Body of pancreas (tissue), 4 donors: ENCODE data around the gene CCSER1. TPM values are rescaled to one million over a fixed set of nuclear protein-coding genes. Genes with fewer than 3 reads are reported as not detected.
"Not testable (repeated sequence)": the region's sequence is repeated elsewhere in the genome, so short reads cannot be mapped to it uniquely, and the experiment has no call there.

Experiments
- ATAC-seq: fragments of 150-250 bp; one replicate; pipeline ENCODE4 v1.9.1; 2016
- DNase-seq, 4 donors: peaks; one replicate each; pipeline ENCODE4 v3.0.0-alpha.2; 2019
- H3K27ac ChIP-seq, 4 donors: fragments of 200-600 bp; sonication (generic); 1 replicate in 3 of 4; 2 replicates in 1 of 4; pipeline versions ENCODE4 v1.5.1 to v1.6.1; 2016 to 2019; ENCODE audit warnings: mild to moderate bottlenecking in 1 of 4, mixed read lengths in 1 of 4, moderate library complexity in 1 of 4
- H3K27me3 ChIP-seq, 2 donors: fragments of 200-600 bp; sonication (generic); one replicate each; pipeline ENCODE4 v1.6.0; 2016; ENCODE audit warnings: mild to moderate bottlenecking in 1 of 2
- H3K36me3 ChIP-seq, 2 donors: fragments of 200-600 bp; sonication (generic); replicated peaks in 1 of 2; 2 replicates each; pipeline ENCODE4 v1.5.1; 2016; ENCODE audit warnings: low read depth in 2 of 2; ENCODE audit not compliant: insufficient read depth in 1 of 2
- H3K4me1 ChIP-seq: fragments of 200-600 bp; sonication (generic); one replicate; pipeline ENCODE4 v1.6.0; 2016
- H3K4me3 ChIP-seq, 2 donors: fragments of 200-600 bp; sonication (generic); 1 replicate in 1 of 2; 2 replicates in 1 of 2; pipeline ENCODE4 v1.5.1; 2016 to 2019
- H3K9me3 ChIP-seq, 3 donors: fragments of 200-600 bp; sonication (generic); 1 replicate in 2 of 3; 2 replicates in 1 of 3; pipeline ENCODE4 v1.5.1; 2016
- POLR2A ChIP-seq, 3 donors: fragments of 450-650 bp; IDR thresholded peaks; one replicate each; pipeline ENCODE4 v1.6.1; 2016; ENCODE audit warnings: antibody characterized with exemption in 3 of 3, mild to moderate bottlenecking in 2 of 3
- WGBS, 2 donors: methylation state at CpG; one replicate each; pipeline ENCODE4 v1.1.5; 2017; 5-methylcytosine and 5-hydroxymethylcytosine counted together
- intact Hi-C: fragments of 100-400 bp; cut with DNase I; formaldehyde crosslinking; loops from one replicate; pipeline ENCODE4 v1.15.1; 2023
- total RNA-seq, 2 donors: library from RNA; depleted of rRNA; stranded (reverse); fragments of >200 nt; gene quantifications; one replicate each; pipeline ENCODE4 v1.1.0, GENCODE V29; 2016
- TF ChIP-seq, protein P1 (sequence below), 7 experiments: fragments of 450-650 bp in 4 of 7; fragments of 200-600 bp in 3 of 7; sonication (generic) in 3 of 7; IDR thresholded peaks; one replicate each; pipeline ENCODE4 v1.5.1; 2016 to 2019; ENCODE audit warnings: antibody characterized with exemption in 7 of 7

CCSER1 gene
- total RNA-seq, 2 donors from 2014 or later: 13.2 to 14.5 TPM

DNA sequence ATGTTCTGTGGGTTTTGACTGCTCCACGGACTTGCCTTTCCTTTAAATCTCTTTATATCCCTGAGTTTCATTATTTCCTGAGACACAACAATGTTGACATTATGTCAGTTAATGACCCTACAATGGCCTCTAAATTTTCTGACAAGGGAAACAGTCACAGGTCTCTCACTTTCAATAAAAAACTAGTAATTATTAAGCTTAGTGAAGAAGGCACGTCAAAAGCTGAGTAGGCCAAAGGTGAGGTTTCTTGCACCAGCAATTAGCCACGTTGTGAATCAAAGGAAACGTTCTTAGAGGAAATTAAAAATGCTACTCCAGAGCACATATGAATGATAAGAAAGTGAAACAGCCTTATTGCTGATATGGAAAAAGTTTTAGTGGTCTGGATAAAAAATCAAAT lies 1246.4 kb downstream of the CCSER1 start:
- H3K27me3 ChIP-seq: no peaks in the 10 kb centered on the region
- H3K27ac ChIP-seq: no peak overlapping the region
- DNase-seq (no peak), ATAC-seq (no peak)
- no peaks in the 10 kb centered on the region for H3K4me1 ChIP-seq
- H3K9me3 ChIP-seq: no peaks in the 10 kb centered on the region
- TF ChIP-seq, protein P1, sequence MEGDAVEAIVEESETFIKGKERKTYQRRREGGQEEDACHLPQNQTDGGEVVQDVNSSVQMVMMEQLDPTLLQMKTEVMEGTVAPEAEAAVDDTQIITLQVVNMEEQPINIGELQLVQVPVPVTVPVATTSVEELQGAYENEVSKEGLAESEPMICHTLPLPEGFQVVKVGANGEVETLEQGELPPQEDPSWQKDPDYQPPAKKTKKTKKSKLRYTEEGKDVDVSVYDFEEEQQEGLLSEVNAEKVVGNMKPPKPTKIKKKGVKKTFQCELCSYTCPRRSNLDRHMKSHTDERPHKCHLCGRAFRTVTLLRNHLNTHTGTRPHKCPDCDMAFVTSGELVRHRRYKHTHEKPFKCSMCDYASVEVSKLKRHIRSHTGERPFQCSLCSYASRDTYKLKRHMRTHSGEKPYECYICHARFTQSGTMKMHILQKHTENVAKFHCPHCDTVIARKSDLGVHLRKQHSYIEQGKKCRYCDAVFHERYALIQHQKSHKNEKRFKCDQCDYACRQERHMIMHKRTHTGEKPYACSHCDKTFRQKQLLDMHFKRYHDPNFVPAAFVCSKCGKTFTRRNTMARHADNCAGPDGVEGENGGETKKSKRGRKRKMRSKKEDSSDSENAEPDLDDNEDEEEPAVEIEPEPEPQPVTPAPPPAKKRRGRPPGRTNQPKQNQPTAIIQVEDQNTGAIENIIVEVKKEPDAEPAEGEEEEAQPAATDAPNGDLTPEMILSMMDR (IDR thresholded peaks at IDR 0.05): no peak
- no peak for TF ChIP-seq POLR2A (IDR thresholded peaks at IDR 0.05)
- intact Hi-C loops: no loop called here
- 26 to 31% methylated on average over 4 of the region's 4 CpGs for WGBS, 2 donors
- H3K36me3 ChIP-seq: no peaks in the 10 kb centered on the region
- no peak overlapping the region for H3K4me3 ChIP-seq

GRCh38 chr4:91405431-91405830 lies 1278.2 kb downstream of the CCSER1 start:
- ATAC-seq, H3K4me3 ChIP-seq, H3K4me1 ChIP-seq, intact Hi-C loops, H3K36me3 ChIP-seq, H3K27ac ChIP-seq, H3K27me3 ChIP-seq, H3K9me3 ChIP-seq, DNase-seq: not testable (repeated sequence)
- WGBS, 2 donors: 69 to 77% methylated on average over 7 of the region's 7 CpGs

DNA sequence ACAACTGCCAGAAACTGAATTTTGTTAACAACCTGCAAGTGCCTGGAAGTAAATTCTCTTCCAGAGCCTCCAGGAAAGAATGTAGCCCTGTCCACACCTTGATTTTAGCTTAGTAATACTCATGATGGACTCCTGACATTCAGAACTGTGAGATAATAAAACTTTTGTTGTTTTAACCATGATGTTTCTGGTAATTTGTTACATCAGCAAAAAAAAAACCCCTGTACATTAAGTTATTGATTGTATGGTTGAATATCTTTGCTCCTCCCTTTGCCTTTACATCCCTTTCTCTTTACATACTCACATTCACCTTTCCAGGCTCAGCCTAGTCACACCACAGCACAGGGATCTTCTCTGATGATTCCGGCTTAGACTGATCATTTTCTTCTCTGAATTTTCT lies 1294.8 kb downstream of the CCSER1 start:
- no peak for ATAC-seq
- no peak for DNase-seq
- 79 to 93% methylated on average over 1 of the region's 1 CpG for WGBS, 2 donors

GRCh38 chr4:91426725-91427124 lies 1299.5 kb downstream of the CCSER1 start:
- Histone ChIP-seq H3K4me1 (no peaks in the 10 kb centered on the region), H3K36me3 (no peaks in the 10 kb centered on the region), H3K27me3 (no peaks in the 10 kb centered on the region), H3K4me3 (no peak overlapping the region), H3K9me3 (no peaks in the 10 kb centered on the region), H3K27ac (no peak overlapping the region)
- intact Hi-C loops: no loop called here
- TF ChIP-seq POLR2A (IDR thresholded peaks at IDR 0.05): no peak
- TF ChIP-seq, protein P1 (IDR thresholded peaks at IDR 0.05): no peak
- DNase-seq: no peak
- no peak for ATAC-seq

More for the DNA sequence above, 1294.8 kb downstream of the CCSER1 start:
- TF ChIP-seq POLR2A (IDR thresholded peaks at IDR 0.05): no peak
- Histone ChIP-seq H3K4me3 (no peak overlapping the region), H3K9me3 (no peaks in the 10 kb centered on the region), H3K27me3 (no peaks in the 10 kb centered on the region), H3K4me1 (no peaks in the 10 kb centered on the region), H3K36me3 (no peaks in the 10 kb centered on the region), H3K27ac (no peak overlapping the region)
- intact Hi-C loops: no loop called here

DNA sequence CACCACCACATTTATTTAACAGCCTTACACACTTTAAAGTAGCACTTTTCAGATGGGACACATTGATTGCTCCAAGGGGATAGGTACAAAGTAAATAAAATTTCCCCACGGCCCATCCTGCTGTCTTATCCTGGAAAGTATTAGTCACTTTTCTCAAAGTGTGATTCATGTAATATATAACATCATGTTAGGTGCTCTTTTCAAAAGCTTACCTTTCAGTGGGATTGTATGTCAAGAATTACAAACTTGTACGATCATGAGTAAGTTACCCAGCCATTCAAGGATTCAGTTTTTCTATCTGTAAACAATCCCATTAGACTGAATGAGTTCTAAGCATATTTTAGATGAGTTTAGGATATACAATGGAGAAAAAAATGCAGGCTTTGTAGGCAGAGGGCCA lies 1300.0 kb downstream of the CCSER1 start:
- TF ChIP-seq, protein P1 (IDR thresholded peaks at IDR 0.05): no peak
- TF ChIP-seq POLR2A (IDR thresholded peaks at IDR 0.05): no peak
- intact Hi-C loops: no loop called here

GRCh38 chr4:91434631-91435030 lies 1307.4 kb downstream of the CCSER1 start:
- DNase-seq (no peak), ATAC-seq (no peak)
- no peak for TF ChIP-seq POLR2A (IDR thresholded peaks at IDR 0.05)
- TF ChIP-seq, protein P1 (IDR thresholded peaks at IDR 0.05): no peak
- intact Hi-C loops: no loop called here
- H3K4me1 ChIP-seq: no peaks in the 10 kb centered on the region
- no peak overlapping the region for H3K27ac ChIP-seq
- H3K36me3 ChIP-seq: no peaks in the 10 kb centered on the region
- no peak overlapping the region for H3K4me3 ChIP-seq
- 66 to 68% methylated on average over 1 of the region's 1 CpG for WGBS, 2 donors
- peaks cover 0 to 3% (median 0%) of the 10 kb centered on the region in 3 donors for H3K9me3 ChIP-seq
- H3K27me3 ChIP-seq: no peaks in the 10 kb centered on the region

More for the DNA sequence above, 1300.0 kb downstream of the CCSER1 start:
- WGBS, 2 donors: 60 to 66% methylated on average over 2 of the region's 2 CpGs
- no peaks in the 10 kb centered on the region for H3K27me3 ChIP-seq
- no peaks in the 10 kb centered on the region for H3K36me3 ChIP-seq
- ATAC-seq (no peak), DNase-seq (no peak)
- no peak overlapping the region for H3K4me3 ChIP-seq
- H3K27ac ChIP-seq: no peak overlapping the region
- H3K9me3 ChIP-seq: no peaks in the 10 kb centered on the region
- H3K4me1 ChIP-seq: no peaks in the 10 kb centered on the region
